Lower leg skin (tissue), 3 donors: ENCODE data around the gene SEPTIN8.

Source experiments
- CTCF ChIP-seq, 3 donors: fragments of 450-650 bp; IDR thresholded peaks; one replicate each; pipeline ENCODE4 v1.5.1; 2016; ENCODE audit warnings: antibody characterized with exemption in 3 of 3, mild to moderate bottlenecking in 3 of 3, moderate library complexity in 2 of 3
- POLR2A ChIP-seq, 2 donors: fragments of 450-650 bp; IDR thresholded peaks; one replicate each; pipeline ENCODE4 v1.6.1; 2016 to 2017; ENCODE audit warnings: antibody characterized with exemption in 2 of 2, mild to moderate bottlenecking in 1 of 2, moderate library complexity in 1 of 2

GRCh38 chr5:132774896-132775295 is 2.1 kb downstream of the SEPTIN8 start:
- TF ChIP-seq CTCF (IDR thresholded peaks at IDR 0.05) (no peak), POLR2A (IDR thresholded peaks at IDR 0.05) (no peak)
